SK-N-SH treated with all-trans-retinoic acid at 6 μM for 48 hours (cell line): ENCODE results near the gene SLC25A39.

Source experiments
- ARNTL ChIP-seq: fragments of 450-650 bp; formaldehyde crosslinking; IDR thresholded peaks from 2 replicates; pipeline ENCODE4 v1.5.0; 2020; ENCODE audit warnings: low read depth, mild to moderate bottlenecking, moderate library complexity, borderline replicate concordance
- CSDC2 ChIP-seq: fragments of 250-450 bp; sonication (Bioruptor Pico); IDR thresholded peaks from 2 replicates; pipeline ENCODE4 v1.5.0; 2020; ENCODE audit warnings: mild to moderate bottlenecking, moderate library complexity
- ISL1 ChIP-seq: fragments of 250-450 bp; sonication (Bioruptor Pico); IDR thresholded peaks from 2 replicates; pipeline ENCODE4 v2.1.2; 2022; ENCODE audit warnings: mild to moderate bottlenecking, moderate library complexity
- RARB ChIP-seq: fragments of 250-450 bp; sonication (Bioruptor Pico); IDR thresholded peaks from 2 replicates; pipeline ENCODE4 v1.8.0; 2021; ENCODE audit warnings: mild to moderate bottlenecking, moderate library complexity
- SNAI2 ChIP-seq: fragments of 250-450 bp; sonication (Bioruptor Pico); IDR thresholded peaks from 2 replicates; pipeline ENCODE4 v1.5.0; 2020; ENCODE audit warnings: mild to moderate bottlenecking, moderate library complexity
- ZC3H10 ChIP-seq: fragments of 250-450 bp; sonication (Bioruptor Pico); IDR thresholded peaks from 2 replicates; pipeline ENCODE4 v1.5.1; 2021; ENCODE audit warnings: mild to moderate bottlenecking, moderate library complexity
- ZFP3 ChIP-seq: fragments of 250-450 bp; sonication (Bioruptor Pico); IDR thresholded peaks from 2 replicates; pipeline ENCODE4 v1.5.0; 2020; ENCODE audit warnings: mild to moderate bottlenecking, moderate library complexity
- ZFP30 ChIP-seq: fragments of 450-650 bp; formaldehyde crosslinking; IDR thresholded peaks from 2 replicates; pipeline ENCODE4 v1.5.0; 2022; ENCODE audit warnings: mild to moderate bottlenecking, moderate library complexity
- ZNF8 ChIP-seq: fragments of 450-650 bp; formaldehyde crosslinking; IDR thresholded peaks from 2 replicates; pipeline ENCODE4 v1.5.0; 2020; ENCODE audit warnings: mild to moderate bottlenecking, moderate library complexity
- TF ChIP-seq, protein P1 (sequence below): fragments of 250-450 bp; sonication (Bioruptor Pico); IDR thresholded peaks from 2 replicates; pipeline ENCODE4 v1.5.1; 2021; ENCODE audit warnings: mild to moderate bottlenecking, moderate library complexity
- TF ChIP-seq, protein P2 (sequence below): fragments of 250-450 bp; sonication (Bioruptor Pico); IDR thresholded peaks from 2 replicates; pipeline ENCODE4 v1.5.1; 2020; ENCODE audit warnings: low read depth, mild to moderate bottlenecking, moderate library complexity
- TF ChIP-seq, protein P3 (sequence below): fragments of 250-450 bp; sonication (Bioruptor Pico); IDR thresholded peaks from 2 replicates; pipeline ENCODE4 v1.8.0; 2020; ENCODE audit warnings: mild to moderate bottlenecking, moderate library complexity, borderline replicate concordance
- TF ChIP-seq, protein P4 (sequence below): fragments of 250-450 bp; sonication (Bioruptor Pico); IDR thresholded peaks from 2 replicates; pipeline ENCODE4 v1.8.0; 2021; ENCODE audit warnings: low read depth, mild to moderate bottlenecking, moderate library complexity, borderline replicate concordance

DNA sequence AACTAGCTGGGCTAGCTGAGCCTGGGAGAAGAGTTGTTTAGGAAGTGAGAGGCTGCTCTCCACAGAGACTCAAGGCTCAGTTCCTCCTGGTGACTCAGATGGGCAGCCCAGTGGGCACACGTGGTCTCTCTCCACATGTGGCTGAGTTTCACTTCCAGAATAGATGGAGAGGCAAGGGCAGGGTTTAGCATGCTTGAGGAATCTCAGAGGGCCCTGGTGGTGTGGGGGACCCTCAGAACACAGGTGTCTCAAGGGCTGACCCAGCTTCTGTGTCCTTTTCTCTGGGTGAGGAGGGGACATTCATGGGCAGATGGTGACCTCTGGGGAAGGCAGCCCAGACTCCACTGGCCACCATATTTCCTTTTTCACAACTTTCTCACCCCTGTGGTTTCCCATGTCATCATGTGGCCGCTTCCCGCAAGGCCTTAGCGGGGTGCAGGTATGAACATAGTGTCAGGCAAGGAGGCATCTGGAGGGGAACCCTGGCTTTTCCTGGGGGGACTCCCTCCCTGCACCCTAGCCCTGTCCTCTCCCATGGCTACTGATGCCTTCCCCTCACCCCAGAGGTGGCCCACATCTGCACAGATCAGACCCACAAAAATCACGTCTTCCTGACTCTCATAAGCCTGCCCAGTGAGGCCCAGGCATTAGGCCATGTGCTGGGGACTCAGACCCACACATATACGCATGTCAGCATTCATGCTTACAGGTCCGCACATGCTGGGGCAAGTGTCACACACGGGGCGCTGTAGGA, 23.8 kb upstream of the SLC25A39 start:
- TF ChIP-seq ARNTL = no peak
- no peak for TF ChIP-seq ZFP3 (CRISPR knock-in tag)
- TF ChIP-seq CSDC2 (CRISPR knock-in tag) = no peak
- TF ChIP-seq ZNF8 = no peak
- TF ChIP-seq, protein P1, sequence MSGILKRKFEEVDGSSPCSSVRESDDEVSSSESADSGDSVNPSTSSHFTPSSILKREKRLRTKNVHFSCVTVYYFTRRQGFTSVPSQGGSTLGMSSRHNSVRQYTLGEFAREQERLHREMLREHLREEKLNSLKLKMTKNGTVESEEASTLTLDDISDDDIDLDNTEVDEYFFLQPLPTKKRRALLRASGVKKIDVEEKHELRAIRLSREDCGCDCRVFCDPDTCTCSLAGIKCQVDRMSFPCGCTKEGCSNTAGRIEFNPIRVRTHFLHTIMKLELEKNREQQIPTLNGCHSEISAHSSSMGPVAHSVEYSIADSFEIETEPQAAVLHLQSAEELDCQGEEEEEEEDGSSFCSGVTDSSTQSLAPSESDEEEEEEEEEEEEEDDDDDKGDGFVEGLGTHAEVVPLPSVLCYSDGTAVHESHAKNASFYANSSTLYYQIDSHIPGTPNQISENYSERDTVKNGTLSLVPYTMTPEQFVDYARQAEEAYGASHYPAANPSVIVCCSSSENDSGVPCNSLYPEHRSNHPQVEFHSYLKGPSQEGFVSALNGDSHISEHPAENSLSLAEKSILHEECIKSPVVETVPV (CRISPR knock-in tag) = no peak
- TF ChIP-seq SNAI2 (CRISPR knock-in tag) = no peak
- TF ChIP-seq RARB = no peak
- TF ChIP-seq, protein P2, sequence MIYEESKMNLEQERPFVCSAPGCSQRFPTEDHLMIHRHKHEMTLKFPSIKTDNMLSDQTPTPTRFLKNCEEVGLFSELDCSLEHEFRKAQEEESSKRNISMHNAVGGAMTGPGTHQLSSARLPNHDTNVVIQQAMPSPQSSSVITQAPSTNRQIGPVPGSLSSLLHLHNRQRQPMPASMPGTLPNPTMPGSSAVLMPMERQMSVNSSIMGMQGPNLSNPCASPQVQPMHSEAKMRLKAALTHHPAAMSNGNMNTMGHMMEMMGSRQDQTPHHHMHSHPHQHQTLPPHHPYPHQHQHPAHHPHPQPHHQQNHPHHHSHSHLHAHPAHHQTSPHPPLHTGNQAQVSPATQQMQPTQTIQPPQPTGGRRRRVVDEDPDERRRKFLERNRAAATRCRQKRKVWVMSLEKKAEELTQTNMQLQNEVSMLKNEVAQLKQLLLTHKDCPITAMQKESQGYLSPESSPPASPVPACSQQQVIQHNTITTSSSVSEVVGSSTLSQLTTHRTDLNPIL (CRISPR knock-in tag) = no peak
- TF ChIP-seq, protein P3, sequence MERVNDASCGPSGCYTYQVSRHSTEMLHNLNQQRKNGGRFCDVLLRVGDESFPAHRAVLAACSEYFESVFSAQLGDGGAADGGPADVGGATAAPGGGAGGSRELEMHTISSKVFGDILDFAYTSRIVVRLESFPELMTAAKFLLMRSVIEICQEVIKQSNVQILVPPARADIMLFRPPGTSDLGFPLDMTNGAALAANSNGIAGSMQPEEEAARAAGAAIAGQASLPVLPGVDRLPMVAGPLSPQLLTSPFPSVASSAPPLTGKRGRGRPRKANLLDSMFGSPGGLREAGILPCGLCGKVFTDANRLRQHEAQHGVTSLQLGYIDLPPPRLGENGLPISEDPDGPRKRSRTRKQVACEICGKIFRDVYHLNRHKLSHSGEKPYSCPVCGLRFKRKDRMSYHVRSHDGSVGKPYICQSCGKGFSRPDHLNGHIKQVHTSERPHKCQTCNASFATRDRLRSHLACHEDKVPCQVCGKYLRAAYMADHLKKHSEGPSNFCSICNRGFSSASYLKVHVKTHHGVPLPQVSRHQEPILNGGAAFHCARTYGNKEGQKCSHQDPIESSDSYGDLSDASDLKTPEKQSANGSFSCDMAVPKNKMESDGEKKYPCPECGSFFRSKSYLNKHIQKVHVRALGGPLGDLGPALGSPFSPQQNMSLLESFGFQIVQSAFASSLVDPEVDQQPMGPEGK (CRISPR knock-in tag) = no peak
- no peak for TF ChIP-seq ZC3H10 (CRISPR knock-in tag)
- TF ChIP-seq, protein P4, sequence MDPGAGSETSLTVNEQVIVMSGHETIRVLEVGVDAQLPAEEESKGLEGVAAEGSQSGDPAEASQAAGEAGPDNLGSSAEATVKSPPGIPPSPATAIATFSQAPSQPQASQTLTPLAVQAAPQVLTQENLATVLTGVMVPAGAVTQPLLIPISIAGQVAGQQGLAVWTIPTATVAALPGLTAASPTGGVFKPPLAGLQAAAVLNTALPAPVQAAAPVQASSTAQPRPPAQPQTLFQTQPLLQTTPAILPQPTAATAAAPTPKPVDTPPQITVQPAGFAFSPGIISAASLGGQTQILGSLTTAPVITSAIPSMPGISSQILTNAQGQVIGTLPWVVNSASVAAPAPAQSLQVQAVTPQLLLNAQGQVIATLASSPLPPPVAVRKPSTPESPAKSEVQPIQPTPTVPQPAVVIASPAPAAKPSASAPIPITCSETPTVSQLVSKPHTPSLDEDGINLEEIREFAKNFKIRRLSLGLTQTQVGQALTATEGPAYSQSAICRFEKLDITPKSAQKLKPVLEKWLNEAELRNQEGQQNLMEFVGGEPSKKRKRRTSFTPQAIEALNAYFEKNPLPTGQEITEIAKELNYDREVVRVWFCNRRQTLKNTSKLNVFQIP (CRISPR knock-in tag) = no peak
- TF ChIP-seq ZFP30 (CRISPR knock-in tag) = no peak
- TF ChIP-seq ISL1 = no peak
